SKM-1 treated with dmso at 0.1 percent for 144 hours (cell line): ENCODE results near the gene TOGARAM2.

ENCODE experiments used
- DNase-seq: peaks from one replicate; lab custom pipeline; 2025; ENCODE audit not compliant: unreplicated experiment; lab: John Stamatoyannopoulos, UW

TOGARAM2 gene

DNA sequence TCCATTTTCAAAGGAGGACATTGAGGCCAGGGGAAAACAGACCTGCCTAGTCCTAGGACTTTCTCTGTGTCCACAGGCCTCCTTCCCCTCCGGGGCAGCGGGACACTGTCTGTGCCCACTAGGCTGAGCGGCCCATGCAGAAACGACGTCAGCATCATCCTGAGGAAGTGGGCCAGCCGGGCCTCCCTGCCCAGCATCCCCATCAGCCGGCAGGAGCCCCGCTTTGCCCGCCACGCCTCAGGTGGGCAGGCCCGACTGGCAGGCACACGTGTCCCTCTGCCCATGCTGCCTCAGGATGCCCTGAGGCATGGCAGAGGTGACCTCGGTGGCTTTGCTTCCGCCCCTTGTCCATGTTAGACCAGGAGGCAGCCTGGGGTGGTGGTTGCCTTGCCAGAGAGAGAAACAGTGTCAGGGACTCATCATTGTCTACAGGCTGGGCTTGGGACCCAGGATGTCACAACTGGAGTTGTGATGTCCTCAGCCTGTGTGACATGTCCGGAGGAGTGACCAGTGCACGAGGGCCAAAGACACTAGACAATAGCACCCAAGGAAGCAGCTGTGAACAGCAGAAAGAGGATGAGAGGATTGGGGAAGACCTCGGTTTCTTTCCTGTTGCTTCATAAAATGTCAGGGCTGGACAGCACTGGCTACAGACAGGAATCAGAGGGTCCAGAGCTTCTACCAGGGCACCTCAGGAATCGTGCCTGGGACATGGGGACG lies 36.8 kb downstream of the TOGARAM2 start:
- DNase-seq = no peak

DNA sequence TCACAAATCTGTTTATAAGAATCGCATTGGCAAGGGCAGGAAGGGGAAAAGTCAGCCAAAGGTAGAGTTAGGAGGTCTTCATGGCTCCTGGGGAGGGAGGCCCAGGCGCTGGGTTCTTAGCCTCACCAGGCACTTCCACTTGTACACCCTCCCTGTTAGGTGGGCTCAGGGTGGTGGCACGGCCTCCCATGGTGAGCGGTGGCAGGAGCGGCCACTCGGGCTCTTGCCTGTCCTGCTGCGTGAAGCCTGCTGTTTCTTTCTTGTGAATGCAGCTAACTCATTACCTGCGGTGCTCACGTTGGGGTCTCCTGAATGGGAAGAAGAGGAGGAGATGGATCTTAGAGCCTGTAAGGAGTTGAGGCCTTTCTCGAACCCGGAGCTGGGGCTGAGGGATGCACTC lies 40.8 kb downstream of the TOGARAM2 start:
- DNase-seq = no peak

DNA sequence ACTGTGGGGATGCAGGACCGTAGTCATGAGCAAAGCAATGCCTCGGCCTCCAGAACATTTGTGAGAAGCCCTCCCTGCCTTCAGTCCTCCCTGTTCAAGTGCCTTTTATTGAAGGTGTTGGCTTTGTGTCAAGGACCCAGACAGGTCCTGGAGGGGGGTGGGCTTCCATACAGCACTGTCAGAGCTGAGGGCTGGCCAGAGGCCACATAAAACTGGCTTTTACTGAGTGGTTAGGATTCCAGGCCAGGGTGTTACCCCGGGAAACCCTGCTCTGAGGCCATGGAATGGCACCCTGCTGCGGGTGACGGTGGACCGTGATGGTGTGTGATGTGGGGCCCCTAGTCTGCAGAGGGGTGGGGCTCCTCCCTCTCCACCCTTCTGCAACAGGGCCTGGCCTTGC lies 41.6 kb downstream of the TOGARAM2 start:
- DNase-seq = no peak

DNA sequence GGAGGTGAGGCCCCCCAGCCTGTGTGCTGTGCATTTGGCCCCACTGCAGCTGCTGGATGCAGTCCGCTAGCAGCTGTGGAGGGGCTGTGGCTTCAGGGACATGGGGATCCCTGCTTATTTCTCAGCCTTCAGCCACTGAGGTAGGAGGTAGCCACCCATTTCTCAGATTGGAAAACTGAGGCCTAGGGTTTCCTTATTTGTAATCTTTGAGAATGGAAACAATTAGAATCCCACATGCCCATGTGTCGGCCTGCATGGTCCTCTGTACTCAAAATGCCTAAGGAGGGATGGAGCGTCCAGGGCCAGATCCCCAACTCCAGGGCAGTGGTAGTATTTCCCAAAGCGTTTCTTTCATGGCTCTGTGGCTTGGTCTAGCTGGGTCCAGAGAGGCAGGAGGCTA lies 42.1 kb downstream of the TOGARAM2 start:
- DNase-seq = no peak

DNA sequence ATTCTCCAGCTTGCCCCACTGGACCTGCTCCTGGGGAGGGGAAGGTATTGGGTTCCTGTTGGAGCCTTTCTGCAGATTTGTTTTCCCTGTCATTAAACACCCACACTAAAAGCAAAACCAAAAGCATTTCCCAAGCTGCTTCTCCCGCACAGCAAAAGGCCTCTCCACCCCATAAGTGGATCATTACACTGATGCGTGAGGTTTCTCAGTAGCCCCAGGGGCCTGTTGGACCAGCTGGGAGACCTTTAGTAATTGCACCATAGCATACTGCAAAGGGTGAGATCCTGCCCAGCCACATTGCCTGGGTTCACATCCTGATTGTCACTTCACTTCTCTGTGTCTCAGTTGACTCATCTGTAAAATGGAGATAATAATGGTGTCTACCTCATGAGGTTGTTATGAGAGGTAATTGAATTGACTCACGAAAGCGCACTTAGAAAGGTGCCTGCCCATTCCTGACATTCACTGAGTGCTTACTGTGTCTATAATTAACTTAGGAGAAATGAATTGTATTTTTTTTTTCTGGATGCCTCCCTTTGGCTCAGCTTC lies 43.9 kb downstream of the TOGARAM2 start:
- DNase-seq = no peak

DNA sequence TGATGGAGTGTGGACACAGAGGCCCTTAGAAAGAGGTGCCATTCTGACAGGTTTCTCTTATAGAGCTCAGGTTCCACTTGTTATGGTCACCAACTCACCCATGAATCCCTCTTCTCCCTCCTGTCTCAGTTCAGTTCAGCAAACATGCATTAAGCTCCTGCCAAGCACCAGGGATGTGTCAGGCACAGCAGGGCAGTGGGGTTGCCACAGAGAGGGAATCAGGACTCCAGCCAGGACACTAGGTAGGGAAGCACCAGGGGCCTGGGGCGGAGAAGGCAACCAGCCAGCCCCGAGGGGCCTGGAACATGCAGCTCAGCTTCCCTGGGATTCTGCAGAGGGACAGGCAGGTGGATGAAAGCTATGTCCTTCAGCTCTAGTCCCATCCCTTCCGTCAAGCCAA lies 44.6 kb downstream of the TOGARAM2 start:
- no peak for DNase-seq

DNA sequence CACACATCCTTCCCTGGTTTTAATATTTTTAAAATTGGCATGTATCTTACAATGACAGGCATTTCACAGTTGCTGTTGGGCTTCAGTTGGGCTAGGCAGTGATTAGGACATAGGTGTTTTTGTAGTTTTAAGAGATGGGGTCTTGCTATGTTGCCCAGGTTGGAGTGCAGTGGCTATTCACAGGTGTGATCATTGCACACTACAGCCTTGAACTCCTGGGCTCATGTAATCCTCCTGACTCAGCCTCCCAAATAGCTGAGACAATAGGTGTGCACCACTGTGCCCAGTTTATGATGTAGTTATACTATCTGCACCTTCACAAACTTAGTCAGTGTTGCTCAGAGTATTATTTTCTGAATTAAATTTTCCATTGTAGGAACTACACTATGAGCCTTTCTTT lies 49.9 kb downstream of the TOGARAM2 start:
- no peak for DNase-seq

DNA sequence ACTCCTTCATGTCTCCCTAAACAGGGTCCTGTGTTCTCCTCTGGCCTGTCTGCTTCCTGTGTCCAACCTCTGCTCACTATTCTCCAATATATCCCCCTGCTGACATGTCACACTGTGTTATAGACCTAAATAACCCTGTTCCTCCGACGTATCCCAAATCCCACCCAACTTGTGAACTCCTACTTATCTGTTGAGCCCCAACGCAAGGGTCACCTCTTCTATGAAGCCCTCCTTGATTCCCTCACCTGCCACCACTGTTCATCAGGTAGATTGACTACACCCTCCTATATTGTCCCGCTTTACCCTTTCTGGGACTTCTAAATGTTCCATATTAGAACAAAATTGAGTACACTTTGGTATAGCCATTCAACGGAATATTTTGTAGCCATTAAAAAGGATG lies 51.1 kb downstream of the TOGARAM2 start:
- no peak for DNase-seq

DNA sequence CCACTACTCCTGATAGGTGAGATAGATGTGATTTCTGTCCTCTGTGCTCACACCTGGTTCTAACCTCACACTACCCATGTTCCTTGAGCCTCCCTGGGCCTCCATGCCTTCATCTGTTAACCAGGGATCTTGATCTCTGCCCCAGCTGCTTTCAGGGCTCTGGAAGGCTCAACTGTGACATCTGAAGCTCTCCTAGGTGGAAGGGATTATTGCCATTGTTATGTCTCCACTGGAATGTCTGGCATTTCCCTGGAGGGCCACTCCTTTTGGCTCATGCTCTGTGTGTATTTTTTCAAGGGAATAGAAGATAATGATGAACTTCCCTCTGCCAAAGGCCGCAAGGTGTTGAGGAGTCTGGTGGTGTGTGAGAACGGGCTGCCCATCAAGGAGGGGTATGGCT lies 52.1 kb downstream of the TOGARAM2 start:
- no peak for DNase-seq

DNA sequence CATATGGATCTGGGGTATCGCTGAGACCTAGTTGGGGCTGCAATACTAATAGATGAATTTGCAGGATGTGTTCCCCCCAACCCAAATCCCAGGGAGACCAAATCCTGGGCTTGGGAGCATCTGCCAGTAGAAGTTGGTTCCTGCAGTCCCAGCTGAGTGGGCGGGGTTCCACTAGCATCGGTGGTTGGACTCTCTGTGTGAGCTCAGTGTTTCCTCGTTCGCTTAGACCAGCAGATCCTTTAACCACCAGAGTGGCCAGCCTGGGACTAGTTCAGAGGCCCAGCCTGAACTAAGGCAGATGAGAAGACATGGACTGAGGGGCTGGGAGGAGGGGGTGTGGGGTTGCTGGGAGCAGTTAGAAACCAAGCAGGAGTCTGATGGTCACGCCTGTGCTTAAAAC lies 52.6 kb downstream of the TOGARAM2 start:
- DNase-seq = no peak

DNA sequence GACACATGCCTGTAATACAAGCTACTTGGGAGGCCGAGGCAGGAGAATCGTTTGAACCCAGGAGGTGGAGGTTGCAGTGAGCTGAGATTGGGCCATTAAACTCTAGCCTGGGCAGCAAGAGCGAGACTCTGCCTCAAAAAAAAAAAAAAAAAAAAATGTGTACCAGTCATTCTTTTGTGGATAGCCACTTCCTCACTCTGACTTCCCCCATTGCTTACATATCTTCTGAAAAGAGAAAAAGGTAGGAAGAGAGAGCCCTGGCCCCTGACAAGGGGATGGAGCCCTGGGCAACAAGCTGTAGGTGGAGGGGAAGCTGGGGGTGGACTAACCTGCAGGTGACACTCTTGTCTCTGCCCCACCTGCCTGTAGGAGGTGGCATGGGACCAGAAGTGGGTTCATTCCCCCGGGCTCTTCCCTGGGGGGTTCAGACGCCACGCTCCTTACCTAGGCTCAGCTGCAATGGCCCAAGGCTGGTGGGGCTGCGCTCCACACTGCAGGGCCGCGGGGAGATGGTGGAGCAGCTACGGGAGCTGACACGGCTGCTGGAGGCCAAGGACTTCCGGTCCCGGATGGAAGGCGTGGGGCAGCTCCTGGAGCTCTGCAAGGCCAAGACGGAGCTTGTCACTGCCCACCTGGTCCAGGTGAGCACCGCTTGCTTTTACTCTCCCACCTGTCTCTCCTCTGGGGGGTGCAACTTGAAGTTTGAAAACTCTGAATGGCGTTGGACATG lies 54.1 kb downstream of the TOGARAM2 start:
- peak; percentile 45 for DNase-seq

DNA sequence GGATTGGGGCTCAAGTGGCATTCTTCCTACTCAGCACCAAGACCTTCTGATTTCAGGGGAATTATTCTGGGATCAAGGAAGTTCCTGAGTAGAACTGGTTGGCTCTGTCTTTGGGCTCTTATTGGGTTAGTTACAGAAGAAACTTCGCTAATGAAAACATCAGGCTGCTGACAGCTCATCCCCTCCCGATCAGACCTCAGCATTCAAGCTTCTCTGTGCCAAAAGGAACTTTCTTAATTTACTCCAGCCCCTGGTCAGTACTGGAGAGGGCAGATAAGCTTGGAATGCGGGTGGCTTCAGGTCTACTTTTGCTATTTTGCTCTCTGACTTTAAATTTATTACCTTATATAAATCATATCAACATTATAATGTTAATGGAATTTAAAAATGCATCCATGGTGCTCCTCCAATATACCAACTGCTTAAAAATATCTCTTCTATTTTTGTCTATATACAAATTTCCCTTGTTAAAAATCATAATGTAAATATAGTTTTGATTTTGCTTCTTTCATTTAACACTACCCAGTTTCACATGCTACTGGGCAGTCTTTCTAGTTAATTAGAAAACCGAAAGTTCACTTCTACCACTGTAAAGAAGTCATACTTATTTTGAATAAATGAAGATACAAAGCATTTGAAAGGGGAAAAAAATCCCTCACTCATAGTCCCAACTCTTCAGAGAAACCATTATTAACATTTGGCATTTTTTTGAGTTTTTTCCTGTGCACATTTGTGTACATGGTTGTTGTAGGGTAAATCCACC lies 58.8 kb downstream of the TOGARAM2 start:
- no peak for DNase-seq

DNA sequence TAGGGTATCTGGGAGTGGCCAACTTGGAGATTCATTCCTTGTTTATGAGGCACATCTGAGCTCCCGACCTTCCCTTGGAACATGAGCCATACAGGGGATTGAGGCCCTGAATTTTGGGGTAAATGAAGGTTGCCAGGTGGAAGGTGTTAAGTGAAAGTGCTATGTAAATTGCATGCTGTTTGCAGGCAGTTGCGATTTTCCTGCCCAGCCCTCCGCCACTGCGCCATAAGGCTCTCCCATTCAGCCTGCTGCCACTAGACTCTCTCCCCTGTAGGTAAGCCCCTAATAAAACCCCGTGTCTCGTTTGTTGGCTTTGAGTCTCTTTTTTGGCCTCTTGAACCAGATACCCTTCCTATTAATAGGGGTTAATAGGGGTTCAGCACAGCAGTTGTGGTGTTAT lies 59.5 kb downstream of the TOGARAM2 start:
- no peak for DNase-seq

DNA sequence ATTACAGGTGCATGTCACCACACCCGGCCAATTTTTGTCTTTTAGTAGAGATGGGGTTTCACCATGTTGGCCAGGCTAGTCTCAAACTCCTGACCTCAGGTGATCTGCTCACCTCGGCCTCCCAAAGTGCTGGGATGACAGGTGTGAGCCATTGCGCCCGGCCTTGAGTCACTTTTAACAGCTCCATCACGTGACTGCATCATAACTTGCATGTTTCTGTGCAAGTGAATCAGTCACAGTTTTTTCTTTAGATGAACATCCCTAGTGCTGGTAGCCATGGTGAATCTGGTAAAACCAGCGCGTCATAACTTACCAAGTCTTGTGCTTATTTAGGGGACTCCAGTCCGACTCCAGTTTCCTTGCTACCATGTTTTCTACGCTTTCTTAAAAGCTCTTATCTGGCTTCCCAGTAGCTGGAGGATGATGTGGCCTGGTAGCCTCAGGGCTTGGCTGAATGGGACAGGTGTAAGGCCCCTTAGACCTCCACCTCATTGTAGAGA lies 60.1 kb downstream of the TOGARAM2 start:
- DNase-seq = no peak

DNA sequence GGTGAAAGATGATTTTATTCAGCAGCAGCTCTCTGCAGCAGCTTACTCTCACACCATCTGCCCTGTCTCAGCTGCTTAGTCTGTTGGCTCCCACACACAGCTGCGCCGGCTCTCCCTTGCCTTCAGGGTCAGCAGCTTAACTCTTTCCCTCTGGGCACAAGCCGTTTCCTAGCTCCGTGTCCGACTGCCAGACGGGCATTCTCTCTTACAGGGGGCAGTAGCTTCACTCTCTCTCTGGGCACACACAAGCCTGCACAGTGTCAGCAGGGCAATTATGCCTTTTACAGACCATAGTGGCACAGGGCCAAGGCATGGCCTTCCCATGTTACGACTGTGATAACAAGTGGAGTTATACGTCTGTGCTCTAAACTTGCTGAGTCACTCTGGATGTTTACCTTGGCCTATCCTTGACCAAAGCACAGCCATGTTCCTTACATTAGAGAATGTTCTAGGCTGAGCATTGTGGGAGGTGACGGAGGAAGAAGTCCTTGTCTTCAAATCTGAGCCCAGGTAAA lies 61.5 kb downstream of the TOGARAM2 start:
- DNase-seq = no peak

DNA sequence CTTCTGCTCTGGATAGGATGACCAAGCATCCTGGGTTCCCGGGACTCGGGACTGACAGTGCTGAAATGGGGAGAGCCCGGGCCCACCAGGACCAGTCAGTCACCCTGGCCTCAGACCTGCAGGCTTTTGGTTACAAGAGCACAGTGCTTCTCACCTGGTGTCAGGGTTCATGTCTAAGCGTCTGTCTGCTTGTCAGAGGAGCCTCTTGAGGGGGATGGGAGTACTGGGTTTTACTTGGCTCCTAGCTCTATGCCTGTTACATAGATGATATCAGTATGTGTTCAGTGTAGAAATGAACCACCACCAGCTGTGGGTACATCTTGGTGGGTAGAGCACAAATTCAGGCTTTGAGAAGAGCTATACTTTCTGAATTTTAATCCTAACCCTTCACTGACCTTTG lies 63.4 kb downstream of the TOGARAM2 start:
- DNase-seq = no peak

DNA sequence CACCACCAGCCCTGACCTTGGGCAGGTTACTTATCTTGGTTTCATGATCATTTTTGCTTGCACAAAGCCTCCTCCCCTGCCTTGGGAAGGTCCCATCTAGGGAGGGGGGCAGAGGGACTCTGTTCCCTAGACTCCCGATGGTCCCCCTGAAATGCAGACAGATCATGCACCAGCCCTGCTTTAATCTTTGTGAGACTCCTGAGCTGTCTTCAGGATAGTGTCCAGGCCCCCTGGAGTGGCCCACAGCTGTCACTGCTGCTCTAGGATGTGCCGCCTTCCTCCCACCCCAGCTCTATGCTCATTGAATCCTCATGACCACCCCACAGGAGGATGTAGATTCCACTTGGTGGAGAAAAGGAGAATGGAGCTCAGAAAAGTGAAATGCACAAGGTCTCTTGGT lies 65.2 kb downstream of the TOGARAM2 start:
- no peak for DNase-seq

DNA sequence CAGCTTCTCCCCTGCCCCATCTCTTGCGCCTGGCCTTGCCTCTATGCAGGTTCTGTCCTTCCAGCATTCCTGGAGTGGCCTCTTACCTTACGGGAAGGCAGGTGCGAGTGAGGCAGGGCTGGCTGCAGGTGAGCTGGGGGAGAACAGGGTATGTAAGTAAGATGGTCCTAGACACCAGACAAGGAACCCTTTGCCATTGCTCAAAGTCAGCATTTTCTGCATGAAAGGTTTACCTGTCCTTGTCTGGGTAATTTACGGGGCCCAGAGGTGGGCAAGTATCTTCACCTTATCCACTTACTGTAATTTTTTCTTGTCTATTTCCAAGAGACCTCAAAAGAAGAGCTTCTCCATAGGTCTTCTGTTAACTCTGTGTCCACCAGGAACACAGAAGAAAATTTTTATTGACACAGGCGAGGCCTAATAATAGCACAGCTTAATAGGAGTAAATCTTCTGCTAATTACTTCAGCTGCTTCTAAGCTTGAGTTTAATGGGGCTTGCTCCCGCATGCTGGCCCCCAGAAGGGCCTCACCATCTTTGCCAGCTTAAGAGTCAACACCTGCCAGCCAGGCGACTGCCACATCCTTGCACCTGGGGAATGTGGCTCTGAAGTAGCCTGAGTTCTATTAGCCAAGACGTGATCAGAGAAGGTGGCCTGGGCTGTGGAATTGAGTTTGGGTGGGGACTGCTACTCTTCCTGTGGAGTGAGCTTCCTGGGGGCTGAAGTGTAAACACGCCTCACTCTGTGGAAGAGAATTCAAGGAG lies 66.2 kb downstream of the TOGARAM2 start:
- DNase-seq = no peak

DNA sequence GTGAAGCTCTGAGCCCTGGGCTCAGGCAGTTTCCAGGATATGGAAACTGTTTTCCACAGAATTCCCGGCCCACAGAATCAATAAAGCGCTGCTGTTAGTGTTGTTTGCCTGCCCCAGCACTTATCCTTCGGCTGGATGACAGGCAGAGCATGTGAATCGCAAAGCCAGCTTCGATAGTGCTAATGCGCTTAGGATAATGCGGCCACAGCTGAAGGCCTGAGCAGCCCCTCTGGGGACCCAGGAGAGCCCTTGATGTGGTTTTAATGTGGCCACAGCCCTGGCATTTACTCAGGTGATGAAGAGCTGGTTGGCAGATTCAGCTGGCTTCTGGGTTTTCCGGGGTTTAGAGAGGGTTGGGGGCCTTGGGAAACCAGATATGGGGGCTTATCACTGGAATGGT lies 69.5 kb downstream of the TOGARAM2 start:
- DNase-seq = no peak

DNA sequence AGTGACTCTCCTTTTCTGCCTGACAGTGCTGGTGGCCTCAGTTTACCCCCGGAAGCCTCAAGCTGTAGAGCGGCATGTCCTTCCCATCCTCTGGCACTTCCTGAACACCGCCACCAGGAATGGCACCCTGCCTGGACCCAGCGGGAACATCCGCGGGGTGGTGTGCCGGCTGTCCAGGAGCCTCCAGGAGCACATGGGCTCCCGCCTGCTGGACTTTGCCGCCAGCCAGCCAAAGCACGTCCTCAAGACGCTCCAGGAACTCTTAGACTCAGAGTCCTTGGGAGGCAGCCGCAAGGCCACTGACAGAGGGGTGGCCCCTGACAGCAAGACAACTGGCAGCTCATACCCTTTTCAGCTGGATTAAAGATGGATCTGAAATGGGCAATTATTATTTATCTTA lies 70.6 kb downstream of the TOGARAM2 start:
- no peak for DNase-seq

DNA sequence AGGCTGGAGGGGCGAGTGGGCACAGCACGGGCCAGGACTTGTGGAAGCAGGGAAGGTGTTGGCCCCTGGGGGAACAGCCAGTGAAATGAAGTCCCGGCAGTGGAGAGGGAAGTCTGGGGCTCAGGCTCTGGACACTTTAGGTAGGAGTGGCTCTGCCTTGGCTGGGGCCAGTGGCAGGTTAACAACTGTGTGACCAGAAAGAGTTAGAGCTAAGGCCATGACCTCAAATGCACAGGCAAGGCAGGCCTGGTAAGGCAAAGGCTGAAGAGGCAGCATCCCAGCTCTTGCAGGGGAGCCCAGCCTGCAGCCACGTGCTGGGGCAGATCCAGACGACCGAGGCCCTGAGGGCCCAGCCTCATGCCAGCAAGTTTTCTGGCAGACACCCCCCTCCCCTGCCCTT lies 71.7 kb downstream of the TOGARAM2 start:
- no peak for DNase-seq
